Hepatocyte (in vitro differentiated cells): Measurements from ENCODE around the gene ASCC2. TPM values are rescaled to one million over a fixed set of nuclear protein-coding genes. Genes with fewer than 3 reads are reported as not detected.
A peak's percentile ranks its signal among the peaks of the same experiment; 100 is the strongest.

Source experiments
- DNase-seq: peaks from one replicate; pipeline ENCODE4 v3.0.0-alpha.2; 2016; ENCODE audit warnings: low spot score
- H2AFZ ChIP-seq: fragments of 200-600 bp; sonication (generic); 2 replicates; pipeline ENCODE4 v1.6.0; 2016; ENCODE audit warnings: antibody characterized with exemption, mild to moderate bottlenecking
- H3K27ac ChIP-seq: fragments of 200-600 bp; sonication (generic); 2 replicates; pipeline ENCODE4 v1.5.1; 2016; ENCODE audit warnings: mild to moderate bottlenecking
- H3K27me3 ChIP-seq: fragments of 200-600 bp; sonication (generic); 2 replicates; pipeline ENCODE4 v1.6.1; 2016
- H3K36me3 ChIP-seq: fragments of 200-600 bp; sonication (generic); replicated peaks from 2 replicates; pipeline ENCODE4 v1.5.1; 2016; ENCODE audit warnings: low read depth; ENCODE audit not compliant: insufficient read depth
- H3K4me1 ChIP-seq: fragments of 200-600 bp; sonication (generic); 2 replicates; pipeline ENCODE4 v1.5.1; 2016; ENCODE audit warnings: mild to moderate bottlenecking, moderate library complexity; ENCODE audit not compliant: insufficient read depth
- H3K4me2 ChIP-seq: fragments of 200-600 bp; sonication (generic); 2 replicates; pipeline ENCODE4 v1.6.0; 2016
- H3K4me3 ChIP-seq: fragments of 200-600 bp; sonication (generic); 2 replicates; pipeline ENCODE4 v1.5.1; 2016; ENCODE audit warnings: mild to moderate bottlenecking
- H3K79me2 ChIP-seq: fragments of 200-600 bp; sonication (generic); 2 replicates; pipeline ENCODE4 v1.6.0; 2017; ENCODE audit warnings: mild to moderate bottlenecking
- H3K9me2 ChIP-seq: fragments of 200-600 bp; sonication (generic); replicated peaks from 2 replicates; pipeline ENCODE4 v1.6.0; 2017; ENCODE audit warnings: mild to moderate bottlenecking; ENCODE audit not compliant: insufficient read depth
- H3K9me3 ChIP-seq: fragments of 200-600 bp; sonication (generic); 2 replicates; pipeline ENCODE4 v1.5.1; 2016; ENCODE audit warnings: low read depth, mild to moderate bottlenecking
- H4K20me1 ChIP-seq: fragments of 200-600 bp; sonication (generic); 2 replicates; pipeline ENCODE4 v1.6.0; 2016; ENCODE audit warnings: mild to moderate bottlenecking; ENCODE audit not compliant: insufficient read depth, poor library complexity, severe bottlenecking
- EZH2 ChIP-seq: fragments of 200-600 bp; sonication (generic); IDR thresholded peaks from 2 replicates; pipeline ENCODE4 v1.6.1; 2016; ENCODE audit warnings: antibody characterized with exemption, mild to moderate bottlenecking, borderline replicate concordance
- EZH2phosphoT487 ChIP-seq: fragments of 200-600 bp; sonication (generic); IDR thresholded peaks from one replicate; pipeline ENCODE4 v1.6.1; 2018; ENCODE audit warnings: antibody characterized with exemption, mild to moderate bottlenecking, low read depth, moderate library complexity; ENCODE audit not compliant: unreplicated experiment, severe bottlenecking
- WGBS: methylation state at CpG from one replicate; pipeline ENCODE4 v1.1.6; 2016; ENCODE audit warnings: low lambda C conversion rate; ENCODE audit errors: missing lambda C conversion rate; 5-methylcytosine and 5-hydroxymethylcytosine counted together
- polyA plus RNA-seq: library from polyadenylated mRNA; unstranded; fragments of >200 nt; fragmentation: Nextera tagmentation; extraction: Ambion mirVana; gene quantifications from 2 replicates; pipeline ENCODE4 v1.2.1, GENCODE V29; 2016
- total RNA-seq: library from RNA; depleted of rRNA; stranded (reverse); fragments of >200 nt; gene quantifications from 2 replicates; pipeline ENCODE4 v1.2.3, GENCODE V29; 2014
- TF ChIP-seq, protein P1 (sequence below): fragments of 200-600 bp; sonication (generic); IDR thresholded peaks from 2 replicates; pipeline ENCODE4 v1.5.1; 2016; ENCODE audit warnings: antibody characterized with exemption, mild to moderate bottlenecking; ENCODE audit not compliant: poor library complexity

Gene ASCC2
- total and polyA plus RNA-seq, 2 experiments from 2014 or later: 25.9 to 54.8 TPM

DNA sequence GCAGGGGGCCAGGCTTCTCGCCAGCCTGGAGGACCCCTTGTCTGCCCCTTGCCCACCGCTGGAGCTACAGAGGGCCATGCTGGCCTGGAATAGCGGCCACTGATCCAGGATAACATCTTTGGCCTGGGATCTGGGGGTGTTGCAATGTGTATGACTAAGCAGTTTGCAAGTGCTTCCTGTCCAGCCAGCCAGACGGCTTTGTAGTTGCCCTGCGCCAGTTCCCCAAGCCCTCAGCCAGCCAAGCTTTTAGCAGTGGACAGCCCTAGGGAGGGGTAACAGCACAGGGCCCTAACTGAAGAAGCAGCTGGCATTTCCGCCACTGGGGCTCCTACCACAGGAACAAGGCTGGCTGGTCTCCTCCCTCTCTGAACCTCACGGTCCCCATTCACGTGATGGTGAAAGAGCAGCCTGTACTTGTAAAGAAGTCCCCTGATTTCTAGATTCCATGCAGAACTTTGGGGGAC is 38.8 kb downstream of the ASCC2 start:
- Histone ChIP-seq H3K27ac (peak overlapping the region; percentile 48), H3K9me3 (no peaks in the 10 kb centered on the region), H3K79me2 (no peaks in the 10 kb centered on the region), H3K36me3 (no peaks in the 10 kb centered on the region), H4K20me1 (no peaks in the 10 kb centered on the region), H3K4me3 (no peak overlapping the region), H2AFZ (no peak overlapping the region), H3K27me3 (no peaks in the 10 kb centered on the region), H3K4me1 (peaks cover 27% of the 10 kb centered on the region), H3K4me2 (peak overlapping the region; percentile 47), H3K9me2 (no peaks in the 10 kb centered on the region)
- DNase-seq: peak; percentile 78
- TF ChIP-seq, protein P1, sequence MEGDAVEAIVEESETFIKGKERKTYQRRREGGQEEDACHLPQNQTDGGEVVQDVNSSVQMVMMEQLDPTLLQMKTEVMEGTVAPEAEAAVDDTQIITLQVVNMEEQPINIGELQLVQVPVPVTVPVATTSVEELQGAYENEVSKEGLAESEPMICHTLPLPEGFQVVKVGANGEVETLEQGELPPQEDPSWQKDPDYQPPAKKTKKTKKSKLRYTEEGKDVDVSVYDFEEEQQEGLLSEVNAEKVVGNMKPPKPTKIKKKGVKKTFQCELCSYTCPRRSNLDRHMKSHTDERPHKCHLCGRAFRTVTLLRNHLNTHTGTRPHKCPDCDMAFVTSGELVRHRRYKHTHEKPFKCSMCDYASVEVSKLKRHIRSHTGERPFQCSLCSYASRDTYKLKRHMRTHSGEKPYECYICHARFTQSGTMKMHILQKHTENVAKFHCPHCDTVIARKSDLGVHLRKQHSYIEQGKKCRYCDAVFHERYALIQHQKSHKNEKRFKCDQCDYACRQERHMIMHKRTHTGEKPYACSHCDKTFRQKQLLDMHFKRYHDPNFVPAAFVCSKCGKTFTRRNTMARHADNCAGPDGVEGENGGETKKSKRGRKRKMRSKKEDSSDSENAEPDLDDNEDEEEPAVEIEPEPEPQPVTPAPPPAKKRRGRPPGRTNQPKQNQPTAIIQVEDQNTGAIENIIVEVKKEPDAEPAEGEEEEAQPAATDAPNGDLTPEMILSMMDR: no peak
- TF ChIP-seq EZH2phosphoT487: no peak
- TF ChIP-seq EZH2: no peak
- 72% methylated on average over 8 of the region's 8 CpGs for WGBS

DNA sequence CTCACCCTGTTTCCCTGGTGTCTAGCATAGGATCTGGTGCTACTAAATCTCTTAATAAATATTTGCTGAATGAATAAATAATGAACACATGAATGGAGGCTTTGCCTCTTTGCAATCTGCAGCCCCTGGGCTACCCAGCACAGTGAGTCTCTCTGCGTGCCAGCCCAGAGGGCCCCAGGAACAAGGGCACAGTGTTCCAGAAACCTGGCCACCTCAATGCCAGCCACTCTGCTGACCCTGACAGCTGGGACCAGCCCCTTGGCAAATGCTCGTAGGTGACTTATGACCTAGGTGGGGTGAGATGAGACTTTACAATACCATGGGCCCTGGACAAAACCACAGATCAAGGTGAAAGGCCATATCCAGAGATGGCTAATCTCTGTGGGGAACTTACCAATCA is 39.3 kb downstream of the ASCC2 start:
- no peaks in the 10 kb centered on the region for H3K36me3 ChIP-seq
- H3K4me2 ChIP-seq: peak overlapping the region; percentile 47

DNA sequence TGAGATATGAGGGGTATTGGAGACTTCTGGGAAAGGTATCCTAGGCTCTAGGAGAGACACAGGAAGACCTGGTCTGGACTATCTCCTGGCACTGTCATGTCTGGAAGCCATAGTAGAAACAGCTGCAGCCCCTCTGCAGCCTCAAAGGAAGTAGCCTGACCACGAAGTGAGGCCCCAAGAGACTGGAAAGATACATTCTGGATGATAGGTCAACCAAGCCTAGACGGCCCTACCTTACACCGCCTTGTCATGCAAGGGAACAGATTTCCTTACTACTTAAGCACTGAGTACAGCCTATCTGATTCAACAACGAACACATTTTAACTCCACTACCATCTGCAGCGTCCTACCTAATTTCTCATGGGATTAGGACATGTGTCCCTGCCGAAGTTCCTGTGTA is 39.8 kb downstream of the ASCC2 start:
- Histone ChIP-seq H3K9me2 (no peaks in the 10 kb centered on the region), H2AFZ (no peak overlapping the region), H3K79me2 (no peaks in the 10 kb centered on the region), H3K4me1 (peaks cover 27% of the 10 kb centered on the region), H4K20me1 (no peaks in the 10 kb centered on the region), H3K27me3 (no peaks in the 10 kb centered on the region), H3K9me3 (no peaks in the 10 kb centered on the region), H3K36me3 (no peaks in the 10 kb centered on the region), H3K4me3 (no peak overlapping the region), H3K4me2 (no peak overlapping the region), H3K27ac (peak overlapping the region; percentile 22)
- TF ChIP-seq EZH2 (no peak), EZH2phosphoT487 (no peak)
- TF ChIP-seq, protein P1: no peak
- WGBS: 79% methylated on average over 6 of the region's 6 CpGs
- no peak for DNase-seq

More for the DNA sequence above, 39.3 kb downstream of the ASCC2 start:
- Histone ChIP-seq H3K4me3 (no peak overlapping the region), H3K27ac (peak overlapping the region; percentile 22), H2AFZ (no peak overlapping the region), H3K9me2 (no peaks in the 10 kb centered on the region), H3K9me3 (no peaks in the 10 kb centered on the region), H4K20me1 (no peaks in the 10 kb centered on the region), H3K4me1 (peaks cover 27% of the 10 kb centered on the region), H3K79me2 (no peaks in the 10 kb centered on the region), H3K27me3 (no peaks in the 10 kb centered on the region)
- WGBS: 87% methylated on average over 2 of the region's 2 CpGs
- TF ChIP-seq EZH2phosphoT487 (no peak), EZH2 (no peak)
- TF ChIP-seq, protein P1: no peak
- DNase-seq: no peak
